Naive B cell (primary cell): ENCODE measurements around the gene PARP12. TPM values are rescaled to one million over a fixed set of nuclear protein-coding genes. Genes with fewer than 3 reads are reported as not detected.

ENCODE experiments used
- ATAC-seq, 2 donors: fragments of 150-1000 bp; cut with Tn5 transposase; 2 replicates each; pipeline ENCODE4 v1.10.0; 2021; ENCODE audit warnings: low read depth in 2 of 2, mild to moderate bottlenecking in 2 of 2, moderate library complexity in 2 of 2
- DNase-seq: peaks from one replicate; pipeline ENCODE4 v3.0.0; 2022
- H3K27ac Mint-ChIP-seq, 6 donors: one replicate each; pipeline ENCODE4 v1.8.0; 2020 to 2022; ENCODE audit warnings: mild to moderate bottlenecking in 6 of 6, mixed read lengths in 6 of 6, moderate library complexity in 5 of 6, inconsistent platforms in 2 of 6
- H3K27me3 Mint-ChIP-seq, 3 donors: one replicate each; pipeline ENCODE4 v1.8.0; 2021 to 2022; ENCODE audit warnings: mixed read lengths in 3 of 3, mild to moderate bottlenecking in 1 of 3
- H3K36me3 Mint-ChIP-seq, 2 donors: one replicate each; pipeline ENCODE4 v1.8.0; 2020 to 2022; ENCODE audit warnings: mixed read lengths in 2 of 2, inconsistent platforms in 1 of 2, mild to moderate bottlenecking in 1 of 2
- H3K4me1 Mint-ChIP-seq, 3 donors: one replicate each; pipeline ENCODE4 v1.8.0; 2020 to 2022; ENCODE audit warnings: mixed read lengths in 3 of 3, inconsistent platforms in 1 of 3, mild to moderate bottlenecking in 1 of 3, moderate library complexity in 1 of 3
- H3K4me3 Mint-ChIP-seq, 8 donors: one replicate each; pipeline ENCODE4 v1.8.0; 2020 to 2022; ENCODE audit warnings: mild to moderate bottlenecking in 8 of 8, mixed read lengths in 8 of 8, moderate library complexity in 8 of 8, inconsistent platforms in 2 of 8
- H3K9me3 Mint-ChIP-seq, 7 donors: one replicate each; pipeline ENCODE4 v1.8.0; 2020 to 2022; ENCODE audit warnings: mixed read lengths in 7 of 7, mild to moderate bottlenecking in 5 of 7, inconsistent platforms in 2 of 7, moderate library complexity in 1 of 7
- polyA plus RNA-seq, 6 donors: library from polyadenylated mRNA; unstranded; fragments of 300-500 nt; fragmentation: Illumina TruSeq; gene quantifications; one replicate each; pipeline ENCODE4 v1.2.3, GENCODE V29; 2021; ENCODE audit warnings: low read depth in 6 of 6

The PARP12 gene
- polyA plus RNA-seq, 6 donors from 2014 or later: 40.5 to 61.1 (median 47.6) TPM

GRCh38 chr7:140026935-140027334 is 35.8 kb downstream of the PARP12 start:
- no peaks in the 10 kb centered on the region for H3K27me3 Mint-ChIP-seq
- no peaks in the 10 kb centered on the region for H3K9me3 Mint-ChIP-seq
- no peak for ATAC-seq
- H3K4me1 Mint-ChIP-seq: peaks cover 0 to 9% (median under 1%) of the 10 kb centered on the region in 3 donors
- no peak for DNase-seq
- no peak overlapping the region for H3K4me3 Mint-ChIP-seq
- H3K36me3 Mint-ChIP-seq: peaks cover 4 to 43% of the 10 kb centered on the region in 2 donors
- H3K27ac Mint-ChIP-seq: peak overlapping the region in 1 of 6 donors; percentile 69

- no peak overlapping the region for H3K27ac Mint-ChIP-seq
- H3K27me3 Mint-ChIP-seq: no peaks in the 10 kb centered on the region
- ATAC-seq (no peak), DNase-seq (no peak)
- H3K4me3 Mint-ChIP-seq: no peak overlapping the region
- H3K9me3 Mint-ChIP-seq: no peaks in the 10 kb centered on the region
- H3K4me1 Mint-ChIP-seq: peaks cover 0 to 11% (median 7%) of the 10 kb centered on the region in 3 donors
- H3K36me3 Mint-ChIP-seq: peaks cover 4 to 43% of the 10 kb centered on the region in 2 donors
Observed at GRCh38 chr7:140025814-140026433, 36.8 kb downstream of the PARP12 start.

DNA sequence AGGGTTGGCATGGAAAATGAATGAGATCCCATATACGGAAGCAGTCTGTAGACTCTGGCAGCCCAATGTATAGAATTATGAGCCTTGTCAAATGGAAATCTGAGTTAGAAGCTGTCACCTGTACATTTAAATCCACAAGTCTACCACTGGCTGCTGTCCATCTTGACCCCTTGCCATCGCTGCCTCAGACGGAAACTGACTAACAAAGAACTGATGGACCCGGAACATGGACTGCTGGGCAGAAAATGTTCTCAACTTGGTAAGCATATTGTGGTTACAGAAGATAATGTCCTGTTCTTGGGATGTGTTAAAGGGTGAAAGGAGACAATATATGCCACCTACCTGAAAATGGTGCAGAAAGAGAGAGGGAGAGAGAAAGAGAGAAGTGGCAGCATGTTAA is 37.5 kb downstream of the PARP12 start:
- ATAC-seq: no peak

GRCh38 chr7:140024585-140024984 is 38.2 kb downstream of the PARP12 start:
- no peaks in the 10 kb centered on the region for H3K9me3 Mint-ChIP-seq
- DNase-seq (no peak), ATAC-seq (no peak)
- peak overlapping the region in 2 of 6 donors; percentile 9 to 93 for H3K27ac Mint-ChIP-seq
- H3K4me1 Mint-ChIP-seq: peaks cover 0 to 11% (median 7%) of the 10 kb centered on the region in 3 donors
- no peak overlapping the region for H3K4me3 Mint-ChIP-seq
- no peaks in the 10 kb centered on the region for H3K27me3 Mint-ChIP-seq
- H3K36me3 Mint-ChIP-seq: peaks cover 0 to 43% of the 10 kb centered on the region in 2 donors

More for the DNA sequence above, 37.5 kb downstream of the PARP12 start:
- H3K4me1 Mint-ChIP-seq: peaks cover 0 to 11% (median 7%) of the 10 kb centered on the region in 3 donors
- no peak overlapping the region for H3K4me3 Mint-ChIP-seq
- peak overlapping the region in 2 of 6 donors; percentile 6 to 40 for H3K27ac Mint-ChIP-seq
- H3K27me3 Mint-ChIP-seq: no peaks in the 10 kb centered on the region
- H3K9me3 Mint-ChIP-seq: no peaks in the 10 kb centered on the region
- H3K36me3 Mint-ChIP-seq: peaks cover 0 to 43% of the 10 kb centered on the region in 2 donors
- no peak for DNase-seq

DNA sequence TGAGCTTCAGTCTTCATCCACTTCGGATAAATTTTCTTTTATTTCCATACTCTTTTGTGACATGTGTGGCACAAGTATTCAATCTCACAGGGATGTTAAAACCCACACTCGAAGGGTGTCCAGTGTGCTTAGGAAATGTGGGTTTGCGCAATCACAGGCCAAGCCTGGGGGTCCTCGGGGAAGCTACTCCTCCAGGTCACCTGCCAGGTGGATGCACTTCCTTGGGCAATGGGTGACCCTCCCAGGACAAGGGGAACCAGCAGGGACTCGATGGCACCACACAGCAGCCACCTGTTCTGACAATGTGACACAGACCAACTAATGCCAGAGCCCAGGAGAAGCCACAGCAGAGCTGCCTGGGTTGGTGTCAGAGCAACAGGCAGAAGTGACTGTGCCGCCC is 39.0 kb downstream of the PARP12 start:
- H3K27me3 Mint-ChIP-seq: no peaks in the 10 kb centered on the region

DNA sequence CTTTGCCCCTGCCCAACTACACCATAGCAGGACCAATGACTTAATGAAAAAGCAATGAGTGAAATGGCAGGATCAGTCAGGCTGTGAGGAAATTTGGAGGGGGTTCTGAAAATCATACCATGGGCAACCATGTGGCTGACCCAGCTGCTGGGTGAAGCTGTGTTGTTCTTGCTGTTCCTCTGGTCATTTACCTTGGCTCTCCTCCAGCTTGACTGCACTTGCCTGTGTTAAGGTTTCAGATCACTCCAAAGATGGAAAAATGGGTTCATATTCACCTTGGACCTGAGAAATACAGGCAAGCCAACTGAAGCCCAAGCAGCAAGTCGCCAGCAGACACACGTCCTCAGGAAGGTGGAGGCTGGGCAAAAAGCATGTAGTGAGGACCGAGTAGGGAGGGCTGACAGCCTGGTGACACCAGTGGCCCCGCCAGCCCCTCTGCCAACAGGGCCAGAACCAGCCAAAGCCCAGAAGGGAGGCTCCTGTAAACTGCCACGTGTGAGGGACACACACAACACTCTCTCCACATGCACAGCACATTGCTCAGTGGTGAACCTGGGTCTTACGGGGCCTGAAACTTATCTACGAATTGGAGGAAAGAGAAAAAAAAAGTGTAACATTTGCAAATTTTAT is 40.1 kb downstream of the PARP12 start:
- Mint-ChIP-seq H3K4me1 (peaks cover 0 to 16% (median 11%) of the 10 kb centered on the region in 3 donors), H3K27me3 (no peaks in the 10 kb centered on the region), H3K36me3 (peaks cover 0 to 33% of the 10 kb centered on the region in 2 donors), H3K4me3 (no peak overlapping the region), H3K27ac (peak overlapping the region in 2 of 6 donors; percentile 55 to 61), H3K9me3 (no peaks in the 10 kb centered on the region)
- ATAC-seq: no peak
- DNase-seq: no peak

More for the DNA sequence above, 39.0 kb downstream of the PARP12 start:
- peaks cover 0 to 15% (median 7%) of the 10 kb centered on the region in 3 donors for H3K4me1 Mint-ChIP-seq
- H3K36me3 Mint-ChIP-seq: peaks cover 0 to 42% of the 10 kb centered on the region in 2 donors
- H3K27ac Mint-ChIP-seq: no peak overlapping the region
- DNase-seq (no peak), ATAC-seq (no peak)
- no peak overlapping the region for H3K4me3 Mint-ChIP-seq
- H3K9me3 Mint-ChIP-seq: no peaks in the 10 kb centered on the region

DNA sequence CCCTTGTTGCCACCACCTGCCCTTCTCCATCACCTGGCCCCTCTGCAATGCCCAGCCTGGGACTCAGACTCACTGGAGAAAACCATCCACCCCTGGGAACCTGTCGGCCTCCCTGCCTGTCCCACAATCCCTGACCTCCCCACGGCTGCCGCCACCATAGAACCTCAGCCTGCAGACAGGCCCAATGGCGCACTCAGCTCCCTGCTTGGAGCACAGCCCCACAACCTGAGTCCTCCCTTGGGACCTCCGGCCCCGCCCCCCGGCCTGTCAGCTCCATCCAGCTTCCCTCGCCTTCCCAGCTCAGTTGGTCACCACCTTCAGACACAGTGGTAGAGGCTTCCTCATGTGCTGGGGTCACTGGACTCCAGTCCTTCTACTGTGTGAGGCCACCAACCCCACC is 41.1 kb downstream of the PARP12 start:
- Mint-ChIP-seq H3K4me1 (peaks cover 0 to 16% (median 11%) of the 10 kb centered on the region in 3 donors), H3K9me3 (no peaks in the 10 kb centered on the region), H3K27ac (peak overlapping the region in 1 of 6 donors; percentile 55), H3K27me3 (no peaks in the 10 kb centered on the region), H3K36me3 (peaks cover 0 to 33% of the 10 kb centered on the region in 2 donors), H3K4me3 (no peak overlapping the region)
- ATAC-seq: no peak
- no peak for DNase-seq

DNA sequence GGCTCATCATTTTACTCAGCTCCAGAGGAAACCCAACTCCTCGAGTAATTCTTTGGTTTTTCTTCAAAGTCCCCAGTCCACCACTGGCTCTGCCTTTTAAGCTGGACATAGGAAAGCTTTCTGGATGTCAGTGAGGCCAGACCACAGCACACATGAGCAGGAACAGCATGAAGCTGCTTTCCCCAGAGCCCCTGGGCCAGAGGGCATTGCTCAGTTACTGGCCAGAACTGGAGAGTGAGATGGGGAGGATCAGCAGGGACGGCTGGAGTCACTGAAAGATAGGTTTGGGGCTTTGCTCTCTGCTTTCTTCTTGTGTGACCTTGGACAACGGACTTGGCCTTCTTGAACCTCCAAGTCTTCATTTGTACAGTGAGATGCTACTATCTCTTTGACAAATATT is 43.1 kb downstream of the PARP12 start:
- H3K27ac Mint-ChIP-seq: peak overlapping the region in 2 of 6 donors; percentile 19 to 84
- no peak for DNase-seq
- H3K9me3 Mint-ChIP-seq: no peaks in the 10 kb centered on the region
- H3K4me3 Mint-ChIP-seq: no peak overlapping the region
- peaks cover 0 to 24% of the 10 kb centered on the region in 2 donors for H3K36me3 Mint-ChIP-seq
- H3K4me1 Mint-ChIP-seq: peaks cover 0 to 13% (median 11%) of the 10 kb centered on the region in 3 donors
- no peaks in the 10 kb centered on the region for H3K27me3 Mint-ChIP-seq
- no peak for ATAC-seq

GRCh38 chr7:140019172-140019571 is 43.6 kb downstream of the PARP12 start:
- H3K4me1 Mint-ChIP-seq: peaks cover 0 to 13% (median 13%) of the 10 kb centered on the region in 3 donors
- no peak overlapping the region for H3K4me3 Mint-ChIP-seq
- H3K27me3 Mint-ChIP-seq: no peaks in the 10 kb centered on the region
- ATAC-seq: no peak
- DNase-seq: no peak
- peak overlapping the region in 1 of 6 donors; percentile 84 for H3K27ac Mint-ChIP-seq
- no peaks in the 10 kb centered on the region for H3K9me3 Mint-ChIP-seq
- H3K36me3 Mint-ChIP-seq: peaks cover 0 to 20% of the 10 kb centered on the region in 2 donors

DNA sequence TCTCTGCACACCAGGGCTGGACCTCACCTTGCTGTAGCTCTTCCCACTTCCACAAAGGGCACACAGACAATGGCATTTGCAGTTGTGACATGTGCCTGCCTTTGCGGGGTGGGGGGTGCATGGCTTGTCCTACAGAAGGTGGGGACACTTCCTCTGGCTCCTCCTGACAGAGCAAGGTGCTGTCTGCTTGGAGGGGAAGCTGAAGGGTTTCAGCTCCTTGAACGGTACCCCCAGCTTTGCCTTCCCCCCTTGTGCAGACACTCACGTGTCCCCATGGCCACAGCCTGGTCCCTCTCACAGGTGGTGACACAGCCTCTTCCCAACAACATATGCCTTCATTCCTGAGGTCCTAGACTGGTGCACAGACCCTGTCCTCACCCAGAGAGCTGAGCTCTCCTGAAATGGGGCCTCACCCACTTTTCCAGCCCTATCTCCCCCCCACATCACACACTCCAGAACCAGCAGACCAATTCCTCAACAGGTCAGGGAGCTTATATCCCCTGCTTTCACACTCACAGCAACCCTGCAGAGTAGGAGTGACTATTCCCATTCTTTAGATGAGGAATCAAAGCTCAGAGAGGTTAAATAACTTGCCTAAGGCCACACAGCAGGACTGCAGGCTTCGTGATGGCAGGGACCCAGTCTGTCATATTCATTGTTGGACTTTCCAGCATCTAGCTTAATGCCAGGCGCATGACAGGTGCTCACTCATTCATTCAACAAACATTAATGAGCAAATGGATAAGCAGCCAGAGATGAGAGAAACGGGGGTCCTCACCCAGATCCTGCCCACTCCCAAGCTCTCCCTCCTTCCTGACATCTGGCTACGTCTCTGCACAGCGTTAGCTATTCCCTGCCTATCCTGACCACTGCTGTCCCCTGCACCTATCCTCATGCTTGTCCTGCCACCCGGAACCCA is 44.4 kb downstream of the PARP12 start:
- no peak for ATAC-seq
- H3K4me3 Mint-ChIP-seq: no peak overlapping the region

GRCh38 chr7:140017543-140017942 is 45.2 kb downstream of the PARP12 start:
- H3K4me1 Mint-ChIP-seq: peaks cover 0 to 18% (median 13%) of the 10 kb centered on the region in 3 donors
- peaks cover 0 to 7% of the 10 kb centered on the region in 2 donors for H3K36me3 Mint-ChIP-seq
- H3K27me3 Mint-ChIP-seq: no peaks in the 10 kb centered on the region
- no peaks in the 10 kb centered on the region for H3K9me3 Mint-ChIP-seq
- ATAC-seq: no peak
- no peak overlapping the region for H3K4me3 Mint-ChIP-seq
- peak overlapping the region in 1 of 6 donors; percentile 79 for H3K27ac Mint-ChIP-seq
- no peak for DNase-seq

More for the DNA sequence above, 44.4 kb downstream of the PARP12 start:
- H3K4me1 Mint-ChIP-seq: peaks cover 0 to 18% (median 13%) of the 10 kb centered on the region in 3 donors
- H3K27ac Mint-ChIP-seq: peak overlapping the region in 2 of 6 donors; percentile 27 to 38
- no peaks in the 10 kb centered on the region for H3K9me3 Mint-ChIP-seq
- peaks cover 0 to 15% of the 10 kb centered on the region in 2 donors for H3K36me3 Mint-ChIP-seq
- no peaks in the 10 kb centered on the region for H3K27me3 Mint-ChIP-seq
- no peak for DNase-seq

- peaks cover 0 to 2% (median 0%) of the 10 kb centered on the region in 3 donors for H3K27me3 Mint-ChIP-seq
- no peaks in the 10 kb centered on the region for H3K9me3 Mint-ChIP-seq
- peaks cover 0 to 1% of the 10 kb centered on the region in 2 donors for H3K36me3 Mint-ChIP-seq
- ATAC-seq: no peak
- H3K27ac Mint-ChIP-seq: peak overlapping the region in 1 of 6 donors; percentile 86
- no peak overlapping the region for H3K4me3 Mint-ChIP-seq
- DNase-seq: no peak
- peaks cover 0 to 18% (median 8%) of the 10 kb centered on the region in 3 donors for H3K4me1 Mint-ChIP-seq
Observed at GRCh38 chr7:140017034-140017433, 45.7 kb downstream of the PARP12 start.

- no peak overlapping the region for H3K4me3 Mint-ChIP-seq
- H3K27me3 Mint-ChIP-seq: peaks cover 0 to 7% (median 0%) of the 10 kb centered on the region in 3 donors
- no peaks in the 10 kb centered on the region for H3K36me3 Mint-ChIP-seq
- DNase-seq: no peak
- H3K4me1 Mint-ChIP-seq: peaks cover 0 to 14% (median 9%) of the 10 kb centered on the region in 3 donors
- no peak overlapping the region for H3K27ac Mint-ChIP-seq
- ATAC-seq: no peak
- H3K9me3 Mint-ChIP-seq: no peaks in the 10 kb centered on the region
Observed at GRCh38 chr7:140016540-140016939, 46.2 kb downstream of the PARP12 start.
